Left hindlimb (tissue), 1 donor: ENCODE measurements around the gene RERE.
"Not testable (repeated sequence)": the region's sequence is repeated elsewhere in the genome, so short reads cannot be mapped to it uniquely, and the experiment has no call there.

Source experiments
- DNase-seq: peaks from one replicate; pipeline ENCODE4 v3.0.0-alpha.2; 2018

RERE gene

DNA sequence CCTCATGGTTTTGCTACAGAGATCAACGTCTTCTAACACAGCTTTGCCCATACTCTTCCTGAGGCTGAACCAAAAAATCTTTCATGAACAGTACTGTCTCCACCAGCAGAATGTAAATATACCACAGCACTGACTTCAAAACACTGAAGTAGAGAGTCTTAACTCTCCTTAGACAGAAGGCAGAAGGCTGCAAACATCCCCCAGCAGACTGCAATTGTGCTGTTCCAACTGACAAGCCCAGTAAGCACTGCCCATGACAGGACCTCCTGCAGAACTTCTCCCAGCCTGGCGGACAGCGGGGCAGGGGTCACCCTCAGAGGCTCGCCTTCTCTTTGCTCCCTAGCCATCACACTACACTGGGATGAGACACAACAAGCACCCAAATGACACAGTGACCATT, 218.7 kb downstream of the RERE start:
- peak; percentile 36 for DNase-seq

GRCh38 chr1:8598060-8598724, 219.2 kb downstream of the RERE start:
- DNase-seq, result peak; percentile 50

- no peak for DNase-seq
These were observed 220.0 kb downstream of the RERE start for GRCh38 chr1:8597455-8597854.

DNA sequence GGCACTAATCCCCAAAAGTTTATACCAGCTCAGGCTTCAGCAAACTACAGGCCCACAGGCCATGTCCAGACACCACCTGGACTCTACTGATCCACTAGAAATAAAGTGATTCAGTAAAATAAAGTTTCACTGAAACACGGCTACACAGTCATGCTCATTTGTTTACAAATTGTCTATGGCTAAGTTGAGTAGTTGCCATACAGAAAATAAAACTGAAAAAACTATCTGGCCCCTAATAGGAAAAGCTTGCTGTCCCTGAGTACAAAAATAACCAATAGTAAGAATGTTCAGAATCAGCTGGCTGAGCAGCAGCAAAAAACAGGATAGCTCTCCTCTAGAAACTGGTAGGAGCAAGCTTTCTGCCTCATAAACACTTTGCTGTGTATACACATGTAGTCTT, 221.5 kb downstream of the RERE start:
- no peak for DNase-seq

DNA sequence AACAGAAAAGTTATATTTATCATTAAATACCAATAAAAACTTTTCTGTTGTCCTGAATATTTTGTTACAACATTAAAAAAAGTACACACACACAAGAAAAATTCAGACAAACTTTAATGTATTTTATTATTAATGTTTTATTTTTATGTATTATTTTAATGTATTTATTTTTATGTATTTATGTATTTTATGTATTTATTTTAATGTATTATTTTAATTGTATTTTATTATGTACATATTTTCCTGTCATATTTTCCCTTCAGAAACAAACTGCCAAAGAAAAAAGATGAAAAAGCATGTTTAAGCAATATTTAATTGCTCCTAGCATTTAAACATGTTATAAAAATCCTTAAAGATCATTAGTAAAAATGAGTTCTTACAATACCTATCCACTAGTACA, 222.1 kb downstream of the RERE start:
- DNase-seq, result no peak

GRCh38 chr1:8593292-8593691, 224.1 kb downstream of the RERE start:
- DNase-seq, result not testable (repeated sequence)

- no peak for DNase-seq
These were observed 225.9 kb downstream of the RERE start for GRCh38 chr1:8591569-8591968.

GRCh38 chr1:8590721-8591351, 226.6 kb downstream of the RERE start:
- no peak for DNase-seq

DNA sequence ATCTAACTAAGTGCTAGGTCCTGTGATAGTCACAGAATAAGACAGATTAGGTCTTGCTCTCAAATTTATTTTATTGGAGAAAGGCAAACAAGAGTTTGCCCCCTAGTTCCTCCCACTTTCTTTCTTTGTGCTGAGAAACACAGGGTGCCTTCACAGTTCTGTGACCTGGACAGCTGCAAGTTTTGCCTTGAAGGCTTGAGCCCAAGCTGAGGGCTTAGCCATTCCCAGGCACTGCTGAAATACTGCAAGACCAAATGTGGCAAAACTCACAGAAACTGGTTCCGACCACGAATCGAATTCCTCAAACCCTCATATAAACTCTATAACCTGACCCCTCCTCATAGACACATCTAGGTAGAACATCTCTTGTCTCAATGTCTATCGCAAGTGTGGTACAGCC, 227.9 kb downstream of the RERE start:
- no peak for DNase-seq

DNA sequence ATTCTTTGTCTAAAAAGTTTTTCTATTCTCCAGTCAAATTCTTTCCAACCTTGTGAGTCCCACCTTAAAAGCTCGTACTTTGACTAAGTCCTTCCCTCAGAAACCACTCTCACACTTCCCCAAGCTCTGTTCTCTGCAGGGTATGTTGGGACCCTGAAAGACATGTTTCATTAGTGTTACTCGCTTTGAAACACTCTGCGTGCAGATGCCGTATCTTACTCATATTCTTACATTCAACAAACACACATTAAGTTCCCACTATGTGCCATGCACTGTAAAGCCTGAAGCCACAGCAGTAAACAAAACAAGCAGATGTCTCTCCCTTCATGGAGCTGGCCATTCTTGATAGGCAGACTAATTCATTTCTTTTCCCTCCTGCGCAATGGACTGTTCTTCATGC, 229.7 kb downstream of the RERE start:
- no peak for DNase-seq

DNA sequence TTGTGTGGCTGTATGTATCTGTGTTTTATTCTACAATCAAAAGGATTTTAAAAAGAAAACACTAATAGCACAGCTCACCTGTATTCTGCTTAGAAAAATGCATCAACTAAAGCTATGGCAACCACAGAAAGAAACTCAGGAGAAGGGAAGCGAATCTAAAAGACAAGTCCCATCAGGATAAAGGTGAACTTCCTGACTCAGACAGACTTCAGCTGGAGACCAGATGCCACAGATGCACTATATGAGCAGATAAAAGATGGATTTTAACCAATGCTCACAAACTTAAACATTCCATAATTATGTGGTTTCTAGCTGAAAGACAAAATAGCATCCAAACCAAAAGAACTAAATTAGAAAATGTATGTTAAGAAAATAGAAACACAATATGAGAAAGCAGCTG, 231.0 kb downstream of the RERE start:
- DNase-seq, result no peak

- DNase-seq, result no peak
These were observed 233.1 kb downstream of the RERE start for GRCh38 chr1:8584316-8584715.

GRCh38 chr1:8583031-8583430, 234.4 kb downstream of the RERE start:
- no peak for DNase-seq

DNA sequence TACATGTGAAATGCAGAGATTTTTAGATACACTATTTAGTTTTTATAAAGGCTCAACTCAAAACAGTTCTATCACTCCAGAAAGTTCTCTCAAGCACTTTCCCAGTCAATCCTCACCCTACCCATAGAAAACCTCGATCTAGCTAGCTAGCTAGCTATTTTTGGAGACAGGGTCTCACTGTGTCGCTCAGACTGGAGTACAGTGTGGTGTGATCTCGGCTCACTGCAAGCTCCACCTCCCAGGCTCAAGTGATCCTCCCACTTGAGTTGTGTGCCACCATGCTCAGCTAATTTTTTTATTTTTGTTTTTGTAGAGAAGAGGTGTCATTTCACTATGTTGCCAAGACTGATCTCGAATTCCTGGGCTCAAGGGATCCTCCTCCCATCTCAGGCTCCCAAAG, 236.9 kb downstream of the RERE start:
- no peak for DNase-seq

DNA sequence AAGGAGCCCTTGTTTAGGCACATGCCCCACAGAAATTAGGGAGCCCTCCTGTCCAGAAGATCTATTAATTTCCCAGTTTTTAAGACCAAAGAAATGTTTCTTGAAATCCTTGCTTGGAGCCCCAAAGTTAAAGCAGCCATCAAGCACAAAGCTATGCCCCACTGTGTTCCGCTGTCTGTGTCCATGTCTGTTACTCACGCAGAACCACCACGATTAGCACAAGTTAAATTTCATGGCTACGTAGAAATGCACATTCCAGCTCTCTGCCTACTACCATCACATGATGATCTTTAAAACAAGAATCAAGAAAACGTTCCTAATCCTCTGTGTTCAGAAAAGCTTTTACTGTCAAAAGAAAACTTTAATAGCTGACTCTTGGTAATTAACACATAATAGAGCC, 238.5 kb downstream of the RERE start:
- no peak for DNase-seq

DNA sequence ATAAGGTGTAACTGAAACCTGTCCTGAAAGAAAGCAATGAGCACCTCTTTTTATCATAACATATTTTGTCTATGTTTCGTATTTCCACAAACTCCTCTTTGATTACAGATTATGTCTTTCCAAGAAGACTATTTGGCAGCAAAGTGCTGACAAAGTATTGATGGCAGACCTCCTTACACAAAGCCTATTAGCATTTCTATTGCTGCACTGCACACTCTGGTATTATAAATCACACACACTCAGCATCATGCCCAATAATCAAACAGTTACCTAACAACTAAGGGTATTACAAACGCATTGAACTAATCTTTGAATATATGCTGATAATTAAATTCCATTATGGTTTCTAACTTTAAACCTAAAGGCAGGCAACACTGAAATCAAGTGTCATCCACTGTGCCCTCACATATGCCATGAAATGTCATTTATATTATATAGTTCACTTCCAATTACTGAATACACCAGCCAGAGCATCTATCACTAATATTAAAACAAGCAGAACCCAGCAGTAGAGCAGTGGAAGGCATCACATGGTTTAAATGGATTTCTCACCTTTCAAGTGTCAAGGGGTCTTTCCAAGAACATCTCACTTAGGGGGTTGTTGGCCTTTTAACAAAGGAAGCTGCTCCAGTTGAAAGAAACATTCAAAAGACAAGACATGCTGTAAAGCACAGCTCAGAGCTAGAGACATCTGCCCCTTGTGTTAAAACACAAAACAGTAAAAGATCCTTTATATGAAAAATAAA, 239.1 kb downstream of the RERE start:
- DNase-seq, result no peak

DNA sequence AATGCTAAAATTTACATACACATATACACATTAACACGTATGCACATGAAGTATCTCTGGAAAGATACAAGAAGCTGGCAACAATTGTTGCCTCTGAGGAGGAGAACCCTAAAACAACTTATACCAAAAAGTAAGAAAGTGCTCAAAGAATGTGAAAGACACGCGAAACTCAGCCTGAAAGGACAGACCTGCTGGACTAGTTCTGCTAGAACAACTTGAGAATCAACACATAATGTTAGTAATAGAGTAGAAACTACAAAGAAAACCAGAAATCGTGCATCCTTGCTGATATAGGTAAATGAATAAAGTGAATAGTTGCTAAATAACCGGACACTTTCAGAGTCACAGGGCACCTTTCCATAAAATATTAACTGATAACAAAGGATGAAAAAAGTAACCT, 242.5 kb downstream of the RERE start:
- no peak for DNase-seq

GRCh38 chr1:8572106-8572505, 245.3 kb downstream of the RERE start:
- DNase-seq, result no peak

DNA sequence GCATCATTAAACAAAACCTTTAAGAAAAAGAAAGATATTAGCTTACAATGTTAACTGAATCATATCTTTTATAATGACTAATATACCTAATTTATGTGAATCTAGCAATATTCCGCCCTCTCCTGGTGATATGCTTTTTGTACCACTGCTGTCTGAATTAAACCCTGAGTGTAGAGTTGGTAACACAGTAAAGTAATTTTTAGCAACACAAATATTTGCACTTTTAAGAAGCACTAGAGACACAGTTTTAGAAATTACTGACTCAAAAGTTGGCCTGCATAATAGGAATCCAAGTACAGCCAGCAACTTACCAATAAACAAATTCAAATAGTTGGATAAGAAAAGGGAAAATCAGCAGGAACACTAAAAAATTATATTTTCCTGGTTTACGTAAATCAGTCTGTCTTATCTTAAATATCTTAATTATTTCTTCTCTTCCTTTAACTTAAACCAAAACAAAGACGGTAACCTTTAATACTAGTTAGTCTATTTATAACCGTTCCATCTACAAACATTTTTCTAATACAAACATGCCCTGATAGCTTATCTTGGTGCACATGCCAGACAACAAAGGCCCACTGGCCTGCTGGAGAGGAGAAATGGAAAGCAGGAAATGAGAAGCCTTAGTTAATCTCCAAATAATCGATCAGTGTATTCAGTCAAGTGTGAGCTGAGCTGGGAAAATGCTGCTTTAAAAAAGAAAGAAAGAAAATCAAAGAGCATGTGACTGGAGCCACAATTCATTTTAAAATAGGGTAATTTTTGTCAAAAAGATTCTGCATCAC, 246.0 kb downstream of the RERE start:
- no peak for DNase-seq

DNA sequence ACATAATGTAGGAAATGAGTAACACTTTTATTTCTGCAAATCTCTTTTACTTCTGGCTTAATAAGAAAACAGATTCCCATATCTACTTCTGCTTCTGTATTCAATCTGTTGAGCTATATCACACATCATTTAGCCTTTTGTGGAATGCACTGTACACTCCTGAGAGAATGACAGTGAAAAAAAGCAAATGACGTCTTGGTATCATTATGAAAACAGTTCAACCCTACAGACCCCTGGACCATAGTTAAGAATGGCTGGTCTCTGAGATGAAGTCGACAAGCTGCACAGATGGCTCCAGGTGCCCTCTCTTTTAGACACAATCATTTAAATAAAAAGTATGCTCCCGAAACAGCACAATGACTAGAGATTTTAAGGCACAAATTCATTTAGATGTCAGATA, 247.0 kb downstream of the RERE start:
- no peak for DNase-seq

DNA sequence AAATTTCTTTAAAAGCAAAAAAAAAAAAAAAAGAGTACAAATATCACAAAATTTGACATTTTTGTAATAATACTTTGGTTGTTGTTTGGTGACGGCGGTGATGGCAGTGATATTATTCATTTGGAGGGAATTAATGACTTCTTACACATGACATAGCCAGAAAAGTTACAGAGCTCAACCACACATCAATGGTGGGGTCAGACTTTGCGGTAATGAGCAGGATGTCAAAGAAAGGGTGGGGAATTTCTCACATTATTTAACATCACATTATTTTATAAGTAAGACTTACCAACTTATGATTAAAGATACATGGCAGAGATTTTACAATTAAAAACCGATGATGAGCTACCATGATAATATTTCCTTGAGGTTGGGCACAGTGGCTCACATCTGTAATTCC, 248.2 kb downstream of the RERE start:
- no peak for DNase-seq

- DNase-seq, result no peak
These were observed 248.6 kb downstream of the RERE start for GRCh38 chr1:8568837-8569236.

- no peak for DNase-seq
These were observed 250.3 kb downstream of the RERE start for GRCh38 chr1:8567146-8567545.

- no peak for DNase-seq
These were observed 251.6 kb downstream of the RERE start for GRCh38 chr1:8565802-8566201.
